Vagina (tissue), 2 donors: ENCODE results near the gene IL1RAPL2. TPM values are rescaled to one million over a fixed set of nuclear protein-coding genes. Genes with fewer than 3 reads are reported as not detected.

Experiments
- DNase-seq, 2 donors: peaks; one replicate each; pipeline ENCODE4 v3.0.0-alpha.2; 2017; ENCODE audit errors: extremely low spot score in 2 of 2
- H3K27ac ChIP-seq: fragments of 200-600 bp; sonication (generic); one replicate; pipeline ENCODE4 v1.5.1; 2019
- H3K27me3 ChIP-seq: fragments of 200-600 bp; sonication (generic); one replicate; pipeline ENCODE4 v1.5.1; 2019
- H3K36me3 ChIP-seq, 2 donors: fragments of 200-600 bp; sonication (generic); one replicate each; pipeline ENCODE4 v1.5.1; 2017 to 2019
- H3K4me1 ChIP-seq: fragments of 200-600 bp; sonication (generic); one replicate; pipeline ENCODE4 v1.5.1; 2019
- H3K4me3 ChIP-seq, 2 donors: fragments of 200-600 bp; sonication (generic); 1 replicate in 1 of 2; 2 replicates in 1 of 2; pipeline ENCODE4 v1.5.1; 2016 to 2019
- H3K9me3 ChIP-seq: fragments of 200-600 bp; sonication (generic); one replicate; pipeline ENCODE4 v1.5.1; 2019
- POLR2A ChIP-seq, 2 donors: fragments of 450-650 bp; IDR thresholded peaks; one replicate each; pipeline ENCODE4 v1.6.1; 2017; ENCODE audit warnings: antibody characterized with exemption in 2 of 2, mild to moderate bottlenecking in 2 of 2, moderate library complexity in 2 of 2
- POLR2AphosphoS5 ChIP-seq, 2 donors: sonication (generic); formaldehyde crosslinking; IDR thresholded peaks; one replicate each; pipeline ENCODE4 v1.9.0; 2017; ENCODE audit warnings: antibody characterized with exemption in 2 of 2, mild to moderate bottlenecking in 2 of 2, low read depth in 1 of 2; ENCODE audit not compliant: insufficient read depth in 1 of 2
- intact Hi-C: fragments of 100-400 bp; cut with DNase I; formaldehyde crosslinking; loops from one replicate; pipeline ENCODE4 v1.15.1; 2023
- total RNA-seq: library from RNA; depleted of rRNA; stranded (reverse); fragments of >200 nt; gene quantifications from one replicate; pipeline ENCODE4 v1.2.3, GENCODE V29; 2016
- TF ChIP-seq, protein P1 (sequence below), 3 experiments: fragments of 450-650 bp in 2 of 3; fragments of 200-600 bp in 1 of 3; sonication (generic) in 1 of 3; IDR thresholded peaks; one replicate each; pipeline ENCODE4 v1.5.1; 2017 to 2019; ENCODE audit warnings: antibody characterized with exemption in 3 of 3, mild to moderate bottlenecking in 2 of 3, moderate library complexity in 2 of 3

Gene IL1RAPL2
- total RNA-seq, 1 donor from 2014 or later: 0.25 TPM

DNA sequence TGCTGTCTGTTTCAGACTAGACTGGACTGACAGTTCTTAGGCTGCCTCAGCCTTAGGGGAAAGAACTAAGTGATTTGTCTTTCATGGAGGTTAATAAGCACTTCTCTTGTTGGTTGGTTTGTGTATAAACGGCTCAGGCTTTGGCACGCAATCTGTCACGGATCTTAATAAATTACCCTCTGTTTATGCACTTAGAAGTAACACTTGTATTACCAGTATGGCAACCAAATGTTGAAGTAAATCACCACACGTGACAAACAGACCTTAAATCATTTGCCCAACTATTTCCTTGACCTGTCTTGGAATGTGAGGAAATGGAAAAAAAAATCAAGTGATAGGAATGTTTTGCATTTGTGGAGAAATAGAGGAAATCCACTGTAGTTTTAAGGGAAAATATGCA, 584.6 kb downstream of the IL1RAPL2 start:
- TF ChIP-seq, protein P1, sequence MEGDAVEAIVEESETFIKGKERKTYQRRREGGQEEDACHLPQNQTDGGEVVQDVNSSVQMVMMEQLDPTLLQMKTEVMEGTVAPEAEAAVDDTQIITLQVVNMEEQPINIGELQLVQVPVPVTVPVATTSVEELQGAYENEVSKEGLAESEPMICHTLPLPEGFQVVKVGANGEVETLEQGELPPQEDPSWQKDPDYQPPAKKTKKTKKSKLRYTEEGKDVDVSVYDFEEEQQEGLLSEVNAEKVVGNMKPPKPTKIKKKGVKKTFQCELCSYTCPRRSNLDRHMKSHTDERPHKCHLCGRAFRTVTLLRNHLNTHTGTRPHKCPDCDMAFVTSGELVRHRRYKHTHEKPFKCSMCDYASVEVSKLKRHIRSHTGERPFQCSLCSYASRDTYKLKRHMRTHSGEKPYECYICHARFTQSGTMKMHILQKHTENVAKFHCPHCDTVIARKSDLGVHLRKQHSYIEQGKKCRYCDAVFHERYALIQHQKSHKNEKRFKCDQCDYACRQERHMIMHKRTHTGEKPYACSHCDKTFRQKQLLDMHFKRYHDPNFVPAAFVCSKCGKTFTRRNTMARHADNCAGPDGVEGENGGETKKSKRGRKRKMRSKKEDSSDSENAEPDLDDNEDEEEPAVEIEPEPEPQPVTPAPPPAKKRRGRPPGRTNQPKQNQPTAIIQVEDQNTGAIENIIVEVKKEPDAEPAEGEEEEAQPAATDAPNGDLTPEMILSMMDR (IDR thresholded peaks at IDR 0.05): no peak
- TF ChIP-seq POLR2A (IDR thresholded peaks at IDR 0.05) (no peak), POLR2AphosphoS5 (IDR thresholded peaks at IDR 0.05; ENCODE audit: insufficient read depth in 1 of 2, low read depth in 1 of 2) (no peak)
- Histone ChIP-seq H3K4me3 (no peak overlapping the region), H3K9me3 (no peaks in the 10 kb centered on the region), H3K4me1 (no peaks in the 10 kb centered on the region), H3K27ac (no peak overlapping the region), H3K36me3 (no peaks in the 10 kb centered on the region), H3K27me3 (no peaks in the 10 kb centered on the region)
- DNase-seq: no peak
- intact Hi-C loops: no loop called here

DNA sequence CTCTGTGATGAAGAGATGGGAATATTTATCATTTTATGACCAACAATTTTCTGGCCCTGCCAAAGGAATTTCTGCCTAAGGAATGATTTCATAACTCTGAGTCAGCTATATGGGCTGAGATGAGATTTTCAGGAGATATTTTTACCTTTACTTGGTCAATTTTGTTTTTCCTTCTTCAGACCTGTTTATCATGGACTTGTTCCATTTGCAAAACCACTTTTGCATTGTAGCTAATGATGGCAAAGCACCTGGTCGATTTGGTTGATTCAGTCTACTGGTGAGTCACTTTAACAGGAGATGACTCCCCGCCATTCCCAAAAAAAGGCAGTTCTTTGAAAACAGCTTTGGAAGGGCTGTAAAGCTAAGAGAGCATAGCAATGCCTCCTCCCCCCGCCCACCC, 601.2 kb downstream of the IL1RAPL2 start:
- TF ChIP-seq POLR2A (IDR thresholded peaks at IDR 0.05) (no peak), POLR2AphosphoS5 (IDR thresholded peaks at IDR 0.05; ENCODE audit: insufficient read depth in 1 of 2, low read depth in 1 of 2) (no peak)
- TF ChIP-seq, protein P1 (IDR thresholded peaks at IDR 0.05): no peak
- H3K9me3 ChIP-seq: no peaks in the 10 kb centered on the region
- H3K27me3 ChIP-seq: no peaks in the 10 kb centered on the region
- no peak overlapping the region for H3K4me3 ChIP-seq
- H3K4me1 ChIP-seq: no peaks in the 10 kb centered on the region
- intact Hi-C loops: no loop called here
- H3K27ac ChIP-seq: no peak overlapping the region
- no peaks in the 10 kb centered on the region for H3K36me3 ChIP-seq
- no peak for DNase-seq

DNA sequence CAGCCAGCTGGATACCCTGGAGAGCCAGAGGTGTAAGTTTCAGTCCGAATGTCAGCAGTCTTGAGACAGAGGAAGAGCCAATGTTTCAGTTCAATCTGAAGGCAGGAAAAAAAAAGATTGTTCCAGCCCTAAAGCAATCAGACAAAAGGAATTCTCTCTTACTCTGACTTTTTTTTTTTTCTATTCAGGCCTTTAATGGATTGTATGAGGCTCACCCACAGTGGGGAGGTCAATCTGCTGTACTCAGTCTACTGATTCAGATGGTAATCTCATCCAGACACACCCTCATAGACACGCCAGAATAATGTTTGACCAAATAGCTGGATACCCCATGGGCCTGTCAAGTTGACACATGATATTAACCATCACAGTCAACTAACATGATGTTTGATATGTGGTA, 602.6 kb downstream of the IL1RAPL2 start:
- TF ChIP-seq POLR2A (IDR thresholded peaks at IDR 0.05) (no peak), POLR2AphosphoS5 (IDR thresholded peaks at IDR 0.05; ENCODE audit: insufficient read depth in 1 of 2, low read depth in 1 of 2) (no peak)
- TF ChIP-seq, protein P1 (IDR thresholded peaks at IDR 0.05): no peak
- Histone ChIP-seq H3K27me3 (no peaks in the 10 kb centered on the region), H3K9me3 (no peaks in the 10 kb centered on the region), H3K27ac (no peak overlapping the region), H3K36me3 (no peaks in the 10 kb centered on the region), H3K4me1 (no peaks in the 10 kb centered on the region), H3K4me3 (no peak overlapping the region)
- no peak for DNase-seq
- intact Hi-C loops: no loop called here

DNA sequence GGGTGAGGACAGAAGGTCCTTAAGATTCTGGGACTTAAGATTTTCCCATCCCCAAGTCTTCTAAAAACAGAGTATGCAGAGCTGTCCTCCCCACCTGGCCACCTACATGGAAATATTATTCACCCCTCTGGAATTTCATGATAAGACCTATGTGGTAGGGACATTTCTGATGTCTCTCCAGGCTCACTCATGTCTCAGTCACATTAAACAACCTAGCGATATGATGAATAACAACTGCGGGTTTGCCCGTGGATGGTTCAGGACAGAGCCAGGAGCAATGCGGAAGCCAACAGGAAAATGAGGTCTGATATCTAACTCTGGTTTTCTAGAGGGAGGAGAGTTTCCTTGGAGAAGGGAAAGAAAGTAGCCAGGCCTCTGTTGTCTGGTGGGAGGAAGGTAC, 607.1 kb downstream of the IL1RAPL2 start:
- Histone ChIP-seq H3K9me3 (no peaks in the 10 kb centered on the region), H3K27ac (no peak overlapping the region), H3K36me3 (no peaks in the 10 kb centered on the region), H3K4me1 (no peaks in the 10 kb centered on the region), H3K4me3 (no peak overlapping the region), H3K27me3 (no peaks in the 10 kb centered on the region)
- no peak for DNase-seq
- intact Hi-C loops: no loop called here
- TF ChIP-seq POLR2AphosphoS5 (IDR thresholded peaks at IDR 0.05; ENCODE audit: insufficient read depth in 1 of 2, low read depth in 1 of 2) (no peak), POLR2A (IDR thresholded peaks at IDR 0.05) (no peak)
- TF ChIP-seq, protein P1 (IDR thresholded peaks at IDR 0.05): no peak

- no peaks in the 10 kb centered on the region for H3K4me1 ChIP-seq
- no peak for TF ChIP-seq POLR2AphosphoS5 (IDR thresholded peaks at IDR 0.05; ENCODE audit: insufficient read depth in 1 of 2, low read depth in 1 of 2)
- no peak for TF ChIP-seq POLR2A (IDR thresholded peaks at IDR 0.05)
- TF ChIP-seq, protein P1 (IDR thresholded peaks at IDR 0.05): no peak
- no peak for DNase-seq
- H3K36me3 ChIP-seq: no peaks in the 10 kb centered on the region
- intact Hi-C loops: no loop called here
- no peak overlapping the region for H3K4me3 ChIP-seq
- no peak overlapping the region for H3K27ac ChIP-seq
- no peaks in the 10 kb centered on the region for H3K27me3 ChIP-seq
- H3K9me3 ChIP-seq: no peaks in the 10 kb centered on the region
Observed at GRCh38 chrX:105179644-105180043, 613.6 kb downstream of the IL1RAPL2 start.
